ENCODE results near the gene CDK11A. TPM values are rescaled to one million over a fixed set of nuclear protein-coding genes. Genes with fewer than 3 reads are reported as not detected.

CDK11A gene
- total and polyA plus RNA-seq, 2 of the 8 experiments (the other 6 are each of a cell fraction or from before 2014, with no cell fraction given): 15.0 to 45.6 TPM

GRCh38 chr1:1732381-1732780 lies 8.2 kb upstream of the CDK11A start (continued):
- TF ChIP-seq RAD21 (IDR thresholded peaks at IDR 0.05 in 1 of 2, conservative IDR thresholded peaks at IDR 0.05 in 1 of 2; ENCODE audit: low read depth in 2 of 2, low read length in 2 of 2): no peak
